Mononuclear cell (primary cell): ENCODE results near the gene SAAL1. TPM values are rescaled to one million over a fixed set of nuclear protein-coding genes. Genes with fewer than 3 reads are reported as not detected.
A peak's percentile ranks its signal among the peaks of the same experiment; 100 is the strongest.

Source experiments
- H3K27me3 ChIP-seq: 2 replicates; pipeline ENCODE4 v1.6.0; 2011; ENCODE audit warnings: low read length, control low read depth; ENCODE audit not compliant: insufficient read depth
- H3K4me1 ChIP-seq: 2 replicates; pipeline ENCODE4 v1.5.1; 2011; ENCODE audit warnings: mild to moderate bottlenecking, low read length, control low read depth; ENCODE audit not compliant: insufficient read depth
- H3K4me3 ChIP-seq: 2 replicates; pipeline ENCODE4 v1.5.1; 2011; ENCODE audit warnings: mild to moderate bottlenecking, low read length, moderate library complexity
- H3K9me3 ChIP-seq: 2 replicates; pipeline ENCODE4 v1.5.1; 2011; ENCODE audit warnings: low read depth, mild to moderate bottlenecking, control low read depth, low read length
- total RNA-seq: library from RNA; depleted of rRNA; stranded (reverse); fragments of >200 nt; gene quantifications from one replicate; pipeline ENCODE4 v1.2.3, GENCODE V29; 2012

Gene SAAL1
- total RNA-seq, 1 donor: 21.5 TPM

DNA sequence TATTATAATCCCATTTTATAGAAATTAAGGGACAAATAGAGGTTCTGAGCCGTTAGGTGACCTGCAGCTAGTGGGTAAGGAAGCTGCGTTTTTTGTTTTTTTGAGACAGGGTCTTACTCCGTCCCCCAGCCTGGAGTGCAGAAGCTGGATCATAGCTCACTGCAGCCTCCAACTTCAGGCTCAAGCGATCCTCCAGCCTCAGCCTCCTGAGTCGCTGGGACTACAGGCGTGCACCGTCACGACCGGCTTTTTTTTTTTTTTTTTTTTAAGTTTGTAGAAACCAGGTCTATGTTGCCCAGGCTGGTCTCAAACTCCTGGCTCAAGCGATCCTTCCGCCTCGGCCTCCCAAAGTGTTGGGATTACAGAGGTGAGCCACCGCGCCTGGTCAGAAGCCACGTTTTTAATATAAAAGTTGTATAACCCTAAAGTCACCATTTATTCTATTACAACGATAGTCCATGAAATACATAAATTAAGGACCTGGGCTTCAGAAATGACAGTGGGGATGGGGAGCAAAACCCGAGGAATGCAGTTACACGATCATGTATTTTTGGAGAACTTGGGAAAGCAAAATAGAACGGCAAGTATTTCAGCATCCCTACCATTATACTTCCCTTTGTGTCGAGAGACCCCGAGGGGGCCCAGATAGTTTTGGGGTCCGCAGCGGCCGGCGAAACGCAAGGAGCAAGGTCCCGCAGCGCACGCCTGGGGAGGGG is 638 bp downstream of the SAAL1 start:
- H3K4me1 ChIP-seq: peaks cover 18% of the 10 kb centered on the region
- peak overlapping the region; percentile 91 for H3K4me3 ChIP-seq
- H3K9me3 ChIP-seq: no peaks in the 10 kb centered on the region
- peaks cover 2% of the 10 kb centered on the region for H3K27me3 ChIP-seq

DNA sequence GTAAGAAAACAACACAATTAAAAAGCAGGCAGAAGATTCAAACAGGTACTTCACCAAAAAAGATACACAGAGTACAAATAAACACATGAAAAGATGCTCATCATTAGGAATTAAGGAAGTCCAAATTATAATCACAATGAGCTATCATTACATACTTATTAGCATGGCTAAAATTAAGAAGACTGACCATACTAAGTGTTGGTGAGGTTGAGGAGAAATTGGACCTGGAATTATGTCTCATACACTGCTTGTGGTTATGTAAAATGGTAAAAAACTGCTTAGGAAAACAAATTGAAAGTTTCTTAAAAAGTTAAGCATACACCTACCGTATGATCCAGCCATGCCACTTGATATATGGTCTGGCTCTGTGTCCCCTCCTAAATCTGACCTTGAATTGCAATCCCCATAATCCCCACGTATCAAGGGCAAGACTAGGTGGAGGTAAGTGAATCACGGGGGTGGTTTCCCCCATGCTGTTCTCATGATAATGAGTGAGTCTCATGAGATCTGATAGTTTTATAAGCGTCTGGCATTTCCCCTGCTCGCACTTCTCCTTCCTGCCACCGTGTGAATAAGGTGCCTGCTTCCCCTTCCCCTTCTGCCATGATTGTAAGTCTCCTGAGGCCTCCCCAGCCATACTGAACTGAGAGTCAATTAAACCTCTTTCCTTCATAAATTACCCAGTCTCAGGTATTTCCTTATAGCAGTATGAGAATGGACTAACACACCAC is 4.8 kb downstream of the SAAL1 start:
- peaks cover 13% of the 10 kb centered on the region for H3K4me1 ChIP-seq
- H3K27me3 ChIP-seq: no peaks in the 10 kb centered on the region
- no peak overlapping the region for H3K4me3 ChIP-seq
- H3K9me3 ChIP-seq: no peaks in the 10 kb centered on the region

DNA sequence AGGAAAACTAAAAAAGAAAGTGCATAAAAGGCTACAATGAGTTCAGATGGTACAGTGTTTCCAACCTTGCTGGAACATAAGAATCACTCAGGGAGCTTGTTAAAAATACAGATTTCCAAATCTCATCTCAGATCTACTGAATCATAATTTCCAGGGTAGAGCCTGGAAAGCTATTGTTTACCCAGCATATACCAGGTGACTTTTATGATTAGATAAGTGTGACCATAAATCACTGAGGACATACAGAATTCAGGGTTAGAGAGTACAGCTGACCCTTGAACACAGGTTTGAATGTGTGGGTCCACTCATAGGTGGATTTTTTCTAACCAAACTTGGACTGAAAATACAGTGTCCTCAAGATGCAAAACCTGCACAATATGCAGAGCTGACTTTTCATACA is 11.9 kb downstream of the SAAL1 start:
- no peaks in the 10 kb centered on the region for H3K9me3 ChIP-seq
- H3K4me3 ChIP-seq: no peak overlapping the region
- peaks cover 4% of the 10 kb centered on the region for H3K4me1 ChIP-seq
- H3K27me3 ChIP-seq: no peaks in the 10 kb centered on the region

GRCh38 chr11:18091731-18092130 is 14.2 kb downstream of the SAAL1 start:
- Histone ChIP-seq H3K4me1 (peaks cover 4% of the 10 kb centered on the region), H3K4me3 (no peak overlapping the region), H3K9me3 (no peaks in the 10 kb centered on the region), H3K27me3 (no peaks in the 10 kb centered on the region)

DNA sequence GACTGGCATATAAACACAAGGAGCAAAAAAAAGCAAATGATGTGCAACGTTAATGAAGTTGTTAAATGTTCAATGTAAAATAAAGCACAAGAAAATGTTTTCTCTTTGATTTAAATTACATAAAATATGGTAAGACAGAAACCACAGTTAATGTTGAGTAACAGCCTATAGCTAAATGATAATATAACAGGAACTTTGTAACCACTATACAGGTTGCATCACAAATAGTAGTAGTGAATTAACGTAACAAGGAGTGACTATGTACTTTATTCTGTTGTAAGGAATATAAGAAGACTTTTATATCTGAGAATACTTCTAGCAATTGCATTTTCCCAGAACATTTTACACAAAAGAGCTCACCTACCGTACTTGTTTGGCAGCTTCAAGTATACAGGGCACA is 16.9 kb downstream of the SAAL1 start:
- Histone ChIP-seq H3K4me1 (peaks cover 4% of the 10 kb centered on the region), H3K4me3 (no peak overlapping the region), H3K9me3 (no peaks in the 10 kb centered on the region), H3K27me3 (no peaks in the 10 kb centered on the region)

DNA sequence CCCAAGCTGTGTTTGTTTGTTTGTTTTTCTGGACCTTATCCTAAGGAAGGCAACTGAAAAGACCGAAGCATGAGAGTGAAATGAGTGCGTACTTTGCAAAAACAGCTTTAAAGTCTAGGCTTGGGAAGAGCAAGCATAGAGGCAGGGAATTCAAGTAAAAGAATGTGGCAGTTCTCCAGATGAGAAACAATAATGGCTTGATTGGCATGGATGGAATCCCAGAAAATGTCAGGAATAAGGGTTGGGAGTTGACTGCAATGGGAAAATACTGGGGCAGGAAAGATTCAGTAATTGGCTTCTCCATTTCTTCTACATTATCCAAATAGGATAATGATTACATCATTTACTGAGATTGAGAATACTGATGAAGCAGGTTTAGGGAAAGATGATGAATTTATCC is 17.5 kb downstream of the SAAL1 start:
- Histone ChIP-seq H3K9me3 (no peaks in the 10 kb centered on the region), H3K4me3 (no peak overlapping the region), H3K4me1 (peaks cover 4% of the 10 kb centered on the region), H3K27me3 (no peaks in the 10 kb centered on the region)

DNA sequence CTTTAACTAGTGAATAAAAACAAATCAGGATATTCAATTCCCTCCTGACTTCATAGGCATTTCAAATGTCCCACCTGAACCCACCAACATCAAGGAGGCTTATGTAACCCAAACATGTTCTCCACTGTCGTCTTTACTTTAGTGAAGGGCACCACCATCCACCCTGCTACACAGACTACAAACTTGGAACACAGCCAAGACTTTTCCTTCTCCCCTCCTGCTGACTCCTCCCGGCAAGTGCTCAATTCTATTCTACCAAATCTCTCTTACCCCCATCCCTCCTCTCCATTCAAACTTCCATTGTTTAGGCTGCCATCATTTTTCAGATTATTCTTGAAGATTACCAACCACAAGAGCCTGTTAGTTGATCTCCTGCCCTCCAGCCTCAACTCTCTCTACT is 24.3 kb downstream of the SAAL1 start:
- Histone ChIP-seq H3K4me3 (no peak overlapping the region), H3K27me3 (no peaks in the 10 kb centered on the region), H3K4me1 (no peaks in the 10 kb centered on the region), H3K9me3 (no peaks in the 10 kb centered on the region)

- H3K9me3 ChIP-seq: no peaks in the 10 kb centered on the region
- H3K4me3 ChIP-seq: no peak overlapping the region
- H3K4me1 ChIP-seq: no peaks in the 10 kb centered on the region
Observed at GRCh38 chr11:18080451-18080850, 25.4 kb downstream of the SAAL1 start.

GRCh38 chr11:18078909-18079308 is 27.0 kb downstream of the SAAL1 start:
- no peaks in the 10 kb centered on the region for H3K27me3 ChIP-seq

More at GRCh38 chr11:18080451-18080850, 25.4 kb downstream of the SAAL1 start:
- no peaks in the 10 kb centered on the region for H3K27me3 ChIP-seq

DNA sequence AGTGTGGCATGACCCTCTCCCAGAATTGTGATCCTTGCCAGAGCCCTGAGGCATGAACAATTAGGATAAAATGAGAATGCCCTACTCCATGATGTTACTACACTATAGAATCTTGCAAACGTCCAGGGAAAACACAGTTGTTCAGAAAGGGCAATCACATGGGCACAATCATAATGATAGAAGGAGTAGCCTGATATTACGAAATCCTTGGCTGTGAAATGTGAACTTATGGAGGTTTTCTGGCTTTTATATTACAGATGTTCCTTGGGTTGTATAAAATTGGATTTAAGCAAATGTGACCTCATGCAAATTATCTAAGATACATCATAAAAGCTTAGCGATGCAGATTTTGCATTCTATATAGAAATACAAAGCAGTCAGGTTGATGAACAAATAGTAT is 30.4 kb downstream of the SAAL1 start:
- no peaks in the 10 kb centered on the region for H3K4me1 ChIP-seq
- no peak overlapping the region for H3K4me3 ChIP-seq
- no peaks in the 10 kb centered on the region for H3K27me3 ChIP-seq
- H3K9me3 ChIP-seq: no peaks in the 10 kb centered on the region

More at GRCh38 chr11:18078909-18079308, 27.0 kb downstream of the SAAL1 start:
- H3K4me3 ChIP-seq: no peak overlapping the region
- no peaks in the 10 kb centered on the region for H3K4me1 ChIP-seq
- no peaks in the 10 kb centered on the region for H3K9me3 ChIP-seq

GRCh38 chr11:18071098-18071705 is 34.7 kb downstream of the SAAL1 start:
- Histone ChIP-seq H3K27me3 (no peaks in the 10 kb centered on the region), H3K4me3 (no peak overlapping the region), H3K4me1 (no peaks in the 10 kb centered on the region), H3K9me3 (no peaks in the 10 kb centered on the region)

DNA sequence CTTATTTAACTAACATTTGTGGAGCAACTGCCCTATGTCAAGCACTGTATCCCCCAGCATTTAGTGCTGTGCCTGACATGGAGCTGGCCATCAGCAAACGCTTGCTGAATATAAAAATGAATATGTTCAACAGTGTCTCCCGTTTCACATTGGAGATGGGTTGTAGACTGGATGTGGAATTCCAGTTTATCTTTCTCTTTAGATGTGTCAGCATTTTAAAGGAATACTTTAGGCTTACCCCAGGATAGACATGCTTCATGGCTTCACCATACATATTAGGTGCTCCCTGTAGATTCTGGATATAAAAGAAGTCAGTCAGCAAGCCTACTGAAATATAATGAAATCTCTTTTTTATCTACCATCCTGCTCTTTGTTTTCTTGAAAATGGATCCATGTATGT is 38.5 kb downstream of the SAAL1 start:
- Histone ChIP-seq H3K4me1 (no peaks in the 10 kb centered on the region), H3K27me3 (no peaks in the 10 kb centered on the region), H3K9me3 (no peaks in the 10 kb centered on the region), H3K4me3 (no peak overlapping the region)

DNA sequence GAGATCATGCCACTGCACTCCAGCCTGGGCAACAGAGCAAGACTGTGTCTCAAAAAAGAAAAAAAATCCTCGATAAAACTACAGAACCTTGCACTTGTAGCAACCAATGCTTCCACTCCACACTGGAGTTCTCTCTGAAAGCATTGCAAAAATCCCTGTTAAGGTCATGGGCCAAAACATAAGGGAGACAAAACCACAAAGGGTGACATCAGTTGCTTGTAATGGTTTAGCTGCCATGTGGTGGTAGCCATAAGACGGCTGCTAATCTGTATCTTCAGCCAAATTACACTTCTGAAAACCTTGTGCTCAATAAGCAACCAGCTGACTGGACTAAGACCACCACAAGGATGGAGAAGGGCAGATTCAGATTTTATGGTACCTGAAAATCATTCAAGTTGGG is 39.3 kb downstream of the SAAL1 start:
- Histone ChIP-seq H3K27me3 (no peaks in the 10 kb centered on the region), H3K4me1 (no peaks in the 10 kb centered on the region), H3K9me3 (no peaks in the 10 kb centered on the region), H3K4me3 (no peak overlapping the region)

GRCh38 chr11:18065572-18065971 is 40.3 kb downstream of the SAAL1 start:
- no peaks in the 10 kb centered on the region for H3K27me3 ChIP-seq
- no peak overlapping the region for H3K4me3 ChIP-seq
- H3K9me3 ChIP-seq: no peaks in the 10 kb centered on the region
- no peaks in the 10 kb centered on the region for H3K4me1 ChIP-seq

GRCh38 chr11:18064450-18065054 is 41.3 kb downstream of the SAAL1 start:
- no peaks in the 10 kb centered on the region for H3K27me3 ChIP-seq
- H3K9me3 ChIP-seq: no peaks in the 10 kb centered on the region
- no peak overlapping the region for H3K4me3 ChIP-seq
- H3K4me1 ChIP-seq: no peaks in the 10 kb centered on the region
